ENCODE results near the gene FTH1. TPM values are rescaled to one million over a fixed set of nuclear protein-coding genes. Genes with fewer than 3 reads are reported as not detected.

Gene FTH1
- 433 and 1,243 TPM in 2 replicates for total RNA-seq

GRCh38 chr11:61967116-61967923 is at the start of gene FTH1:
Gene FTH1 (minus strand): TSS chr11:61967634. CDS start chr11:61967425, 209 bp downstream.

GRCh38 chr11:61950035-61950547 is 17.3 kb downstream of the FTH1 start, which contains the start of gene BEST1:
Gene BEST1 (plus strand): TSS chr11:61950351. CDS start chr11:61951807, 1,456 bp downstream.

GRCh38 chr11:61917334-61918109 is 49.9 kb downstream of the FTH1 start, which contains the start of gene RAB3IL1:
Gene RAB3IL1 (minus strand): TSS chr11:61917566. CDS start chr11:61917367, 199 bp downstream.

Other genes with a start within 250 kb of the FTH1 start
- 0.27 and 4.0 TPM in 2 replicates for gene MYRF, start 215.0 kb downstream of the FTH1 start, total RNA-seq
- gene TMEM258, start 175.0 kb downstream of the FTH1 start, total RNA-seq, result 107 and 134 TPM in 2 replicates
- gene FEN1, start 174.7 kb downstream of the FTH1 start, total RNA-seq, result 22.3 and 46.4 TPM in 2 replicates
- 32.6 and 36.1 TPM in 2 replicates for gene FADS1, start 150.6 kb downstream of the FTH1 start, total RNA-seq
- gene FADS2, start 139.3 kb downstream of the FTH1 start, total RNA-seq, result 65.6 and 71.7 TPM in 2 replicates
- 123 and 223 TPM in 2 replicates for gene FADS3, start 76.1 kb downstream of the FTH1 start, total RNA-seq
- gene RAB3IL1, start 50.1 kb downstream of the FTH1 start, total RNA-seq, result 0.38 and 0.45 TPM in 2 replicates
- 0.28 TPM in 1 of 2 replicates, not detected in the other for gene BEST1, start 17.3 kb downstream of the FTH1 start, total RNA-seq
- 15.6 and 24.9 TPM in 2 replicates for gene INCENP, start 156.4 kb upstream of the FTH1 start, total RNA-seq
- not detected in 2 replicates for gene SCGB1D1, start 222.6 kb upstream of the FTH1 start, total RNA-seq
- not detected in 2 replicates for gene SCGB2A1, start 241.0 kb upstream of the FTH1 start, total RNA-seq